GM12878 (cell line): ENCODE results near the gene TECTA. TPM values are rescaled to one million over a fixed set of nuclear protein-coding genes. Genes with fewer than 3 reads are reported as not detected.

Experiments used
- ATAC-seq: fragments of 200-7000 bp; cut with Tn5 transposase; 3 replicates; pipeline ENCODE4 v1.9.1; 2020; ENCODE audit warnings: mild to moderate bottlenecking, moderate library complexity
- BruUV-seq: library from RNA; stranded (reverse); fragments of 400-500 nt; replicated peaks from 2 replicates; lab custom pipeline; 2021; lab: Mats Ljungman, UMichigan
- CTCF ChIA-PET: fragments of 300-600 bp; sonication (Branson Sonifier 250); formaldehyde crosslinking; extraction: SDS; loops from one replicate; lab custom pipeline; 2021; ENCODE audit warnings: inconsistent platforms; lab: Yijun Ruan, JAX
- POLR2A ChIA-PET: fragments of 350-600 bp; formaldehyde crosslinking; extraction: SDS; loops from one replicate; lab custom pipeline; 2021; ENCODE audit warnings: inconsistent platforms; lab: Charles Lee
- RAD21 ChIA-PET: fragments of 300-600 bp; sonication (Branson Sonifier 250); formaldehyde crosslinking; loops from one replicate; lab custom pipeline; 2023; ENCODE audit warnings: antibody characterized with exemption; ENCODE audit not compliant: unreplicated experiment; lab: Charles Lee
- SMC1A ChIA-PET: fragments of 300-600 bp; sonication (Branson Sonifier 250); formaldehyde crosslinking; loops from one replicate; lab custom pipeline; 2023; ENCODE audit not compliant: unreplicated experiment, uncharacterized antibody; lab: Charles Lee
- DNase-seq: peaks from one replicate; pipeline ENCODE4 v3.0.0-alpha.2; 2011; ENCODE audit warnings: low read depth, low spot score
- FAIRE-seq: peaks from 3 replicates; lab custom pipeline; 2011; peaks lifted over from hg19 to GRCh38; lab: Jason Lieb, UNC
- H2AFZ ChIP-seq: 2 replicates; pipeline ENCODE4 v1.6.0; 2011; ENCODE audit warnings: low read depth, low read length, control low read depth; ENCODE audit not compliant: control insufficient read depth
- H3K27ac ChIP-seq: 2 replicates; pipeline ENCODE4 v1.5.1; 2011; ENCODE audit warnings: control low read depth; ENCODE audit not compliant: control insufficient read depth, insufficient read depth
- H3K27me3 ChIP-seq, 2 experiments: replicated peaks in 1 of 2; 2 replicates each; pipeline versions ENCODE4 v1.6.0 to v1.6.1; 2011; ENCODE audit warnings: low read length in 1 of 2; ENCODE audit not compliant: control insufficient read depth in 2 of 2, insufficient read depth in 2 of 2
- H3K36me3 ChIP-seq, 2 experiments: 2 replicates each; pipeline ENCODE4 v1.5.1; 2011; ENCODE audit warnings: low read length in 1 of 2; ENCODE audit not compliant: control insufficient read depth in 2 of 2, insufficient read depth in 2 of 2
- H3K4me1 ChIP-seq: 2 replicates; pipeline ENCODE4 v1.6.1; 2011; ENCODE audit warnings: mild to moderate bottlenecking, low read length, moderate library complexity, mixed read lengths; ENCODE audit not compliant: control insufficient read depth, insufficient read depth
- H3K4me2 ChIP-seq: 2 replicates; pipeline ENCODE4 v1.6.0; 2011; ENCODE audit warnings: control low read depth; ENCODE audit not compliant: control insufficient read depth, insufficient read depth
- H3K4me3 ChIP-seq: fragments of 200-600 bp; sonication (generic); 2 replicates; pipeline ENCODE4 v1.5.1; 2016
- H3K79me2 ChIP-seq: 2 replicates; pipeline ENCODE4 v1.6.0; 2011; ENCODE audit warnings: low read length; ENCODE audit not compliant: control insufficient read depth, insufficient read depth
- H3K9ac ChIP-seq: 2 replicates; pipeline ENCODE4 v1.8.0; 2011; ENCODE audit warnings: low read length, control low read depth, mixed read lengths; ENCODE audit not compliant: control insufficient read depth, insufficient read depth
- H3K9me3 ChIP-seq: replicated peaks from 3 replicates; pipeline ENCODE4 v1.5.1; 2011; ENCODE audit warnings: mild to moderate bottlenecking, low read length; ENCODE audit not compliant: control insufficient read depth, insufficient read depth
- H4K20me1 ChIP-seq: 2 replicates; pipeline ENCODE4 v1.6.0; 2011; ENCODE audit not compliant: control insufficient read depth, insufficient read depth
- EED ChIP-seq: sonication (generic); IDR thresholded peaks from 2 replicates; pipeline ENCODE4 v1.6.1; 2016; ENCODE audit warnings: antibody characterized with exemption, low read depth
- FOXM1 ChIP-seq: IDR thresholded peaks from 2 replicates; pipeline ENCODE4 v1.6.1; 2012; ENCODE audit warnings: low read depth, mild to moderate bottlenecking, inconsistent platforms, low read length, moderate library complexity
- MEF2A ChIP-seq: IDR thresholded peaks from 2 replicates; pipeline ENCODE4 v1.6.1; 2011; ENCODE audit warnings: low read depth, mild to moderate bottlenecking, low read length, moderate library complexity; ENCODE audit not compliant: insufficient read depth
- RUNX3 ChIP-seq: IDR thresholded peaks from 2 replicates; pipeline ENCODE4 v1.6.1; 2012; ENCODE audit warnings: low read length, inconsistent platforms
- WGBS: methylation state at CpG from one replicate; pipeline ENCODE4 v1.1.6; 2016; ENCODE audit warnings: low lambda C conversion rate; ENCODE audit not compliant: insufficient replicate concordance, insufficient coverage; ENCODE audit errors: missing lambda C conversion rate; 5-methylcytosine and 5-hydroxymethylcytosine counted together
- in situ Hi-C: fragments of 300-500 bp; cut with MboI; formaldehyde crosslinking; loops from 9 replicates; pipeline ENCODE4 v1.14.3; 2018; ENCODE audit warnings: mixed read lengths
- intact Hi-C: fragments of 100-400 bp; cut with micrococcal nuclease; formaldehyde crosslinking; loops from one replicate; pipeline ENCODE4 v1.14.2; 2022; ENCODE audit not compliant: unreplicated experiment
- polyA plus RNA-seq, 11 experiments: library from polyadenylated mRNA; depleted of rRNA in 4 of 11; unstranded in 6 of 11; stranded (reverse) in 5 of 11; fragments of >200 nt; fragmentation: Nextera tagmentation in 4 of 11; fragmentation: Illumina TruSeq in 1 of 11; extraction: Ambion mirVana in 4 of 11; extraction: Trizol in 1 of 11; gene quantifications; 1 replicate in 1 of 11; 2 replicates in 10 of 11; pipeline versions ENCODE4 v1.2.1 to v1.2.3, GENCODE V29; 2011 to 2016; ENCODE audit warnings: inconsistent platforms in 2 of 11, missing spikeins in 2 of 11, low read depth in 1 of 11
- total RNA-seq, 4 experiments: library from RNA; depleted of rRNA in 3 of 4; stranded (reverse); fragments of >200 nt in 3 of 4; fragmentation: Illumina TruSeq in 1 of 4; extraction: Trizol in 1 of 4; gene quantifications; 2 replicates each; pipeline versions ENCODE4 v1.2.1 to v1.2.3, GENCODE V29; 2013 to 2021
- TF ChIP-seq, protein P1 (sequence below): fragments of 450-650 bp; IDR thresholded peaks from 2 replicates; pipeline ENCODE4 v1.6.1; 2017; ENCODE audit warnings: antibody characterized with exemption, mild to moderate bottlenecking, moderate library complexity

TECTA gene
- total and polyA plus RNA-seq, 10 of the 15 experiments (the other 5 are each of a cell fraction or from before 2014, with no cell fraction given) = under 0.01 to 0.14 (median 0.05) TPM; not detected in 1

GRCh38 chr11:121067962-121068647 lies 32.9 kb upstream of the TECTA start:
- TF ChIP-seq EED (0 out of 2 replicates have a peak, but pooled peaks have one; percentile 16), RUNX3 (0 out of 2 replicates have a peak, but pooled peaks have one; percentile 10), FOXM1 (peak; percentile 22; the same call in 1 of the 2 replicates), MEF2A (0 out of 2 replicates have a peak, but pooled peaks have one; percentile 39)
- TF ChIP-seq, protein P1, sequence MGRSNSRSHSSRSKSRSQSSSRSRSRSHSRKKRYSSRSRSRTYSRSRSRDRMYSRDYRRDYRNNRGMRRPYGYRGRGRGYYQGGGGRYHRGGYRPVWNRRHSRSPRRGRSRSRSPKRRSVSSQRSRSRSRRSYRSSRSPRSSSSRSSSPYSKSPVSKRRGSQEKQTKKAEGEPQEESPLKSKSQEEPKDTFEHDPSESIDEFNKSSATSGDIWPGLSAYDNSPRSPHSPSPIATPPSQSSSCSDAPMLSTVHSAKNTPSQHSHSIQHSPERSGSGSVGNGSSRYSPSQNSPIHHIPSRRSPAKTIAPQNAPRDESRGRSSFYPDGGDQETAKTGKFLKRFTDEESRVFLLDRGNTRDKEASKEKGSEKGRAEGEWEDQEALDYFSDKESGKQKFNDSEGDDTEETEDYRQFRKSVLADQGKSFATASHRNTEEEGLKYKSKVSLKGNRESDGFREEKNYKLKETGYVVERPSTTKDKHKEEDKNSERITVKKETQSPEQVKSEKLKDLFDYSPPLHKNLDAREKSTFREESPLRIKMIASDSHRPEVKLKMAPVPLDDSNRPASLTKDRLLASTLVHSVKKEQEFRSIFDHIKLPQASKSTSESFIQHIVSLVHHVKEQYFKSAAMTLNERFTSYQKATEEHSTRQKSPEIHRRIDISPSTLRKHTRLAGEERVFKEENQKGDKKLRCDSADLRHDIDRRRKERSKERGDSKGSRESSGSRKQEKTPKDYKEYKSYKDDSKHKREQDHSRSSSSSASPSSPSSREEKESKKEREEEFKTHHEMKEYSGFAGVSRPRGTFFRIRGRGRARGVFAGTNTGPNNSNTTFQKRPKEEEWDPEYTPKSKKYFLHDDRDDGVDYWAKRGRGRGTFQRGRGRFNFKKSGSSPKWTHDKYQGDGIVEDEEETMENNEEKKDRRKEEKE = no peak
- Histone ChIP-seq H3K4me1 (peaks cover 14% of the 10 kb centered on the region; the same call in 1 of the 2 replicates), H3K4me2 (peak overlapping the region; percentile 72; the same call in 1 of the 2 replicates), H3K9me3 (no peaks in the 10 kb centered on the region; the same call in 2 of the 3 replicates), H3K79me2 (no peaks in the 10 kb centered on the region), H3K27ac (no peak overlapping the region), H2AFZ (no peak overlapping the region), H3K9ac (no peak overlapping the region), H4K20me1 (no peaks in the 10 kb centered on the region), H3K36me3 (peaks cover 0 to 2% of the 10 kb centered on the region in 2 experiments; a peak in 1 of 4 replicates), H3K4me3 (no peak overlapping the region), H3K27me3 (no peaks in the 10 kb centered on the region)
- BruUV-seq = no TSS peak
- DNase-seq (no peak), ATAC-seq (peak; percentile 54), FAIRE-seq (peak; percentile 23)
- 82% methylated on average over 6 of the region's 6 CpGs for WGBS
- RAD21 ChIA-PET = interaction anchor here (0.7 kb wide), 1 partner anchor 123 kb away, joined by 3 read pairs; no protein-coding TSS in a partner anchor
- intact Hi-C loops = no loop called here
- in situ Hi-C loops = no loop called here
- SMC1A ChIA-PET = interaction anchor here (1.0 to 1.5 kb wide), 4 partner anchors 14 to 32 kb away, joined by 3 to 7 read pairs (median 4); no protein-coding TSS in a partner anchor
- CTCF ChIA-PET = interaction anchor here (0.9 to 1.9 kb wide), 3 partner anchors 8 to 11 kb away, joined by 3 to 8 read pairs (median 3); no protein-coding TSS in a partner anchor
- POLR2A ChIA-PET = interaction anchor here (1.6 kb wide), 1 partner anchor 43 kb away, joined by 4 read pairs; no protein-coding TSS in a partner anchor
